Liver (tissue), 3 donors: ENCODE measurements around the gene MST1.

ENCODE experiments used
- CTCF ChIP-seq: fragments of 150-350 bp; IDR thresholded peaks from 2 replicates; pipeline ENCODE4 v1.5.1; 2017; ENCODE audit warnings: improper control_type of control experiment, low read depth, low read length; ENCODE audit not compliant: missing input control
- EGR1 ChIP-seq, 2 donors: IDR thresholded peaks; 2 replicates each; pipeline ENCODE4 v1.6.1; 2016 to 2018; ENCODE audit warnings: antibody characterized with exemption in 2 of 2, low read depth in 2 of 2
- GABPA ChIP-seq, 2 donors: IDR thresholded peaks in 1 of 2; conservative IDR thresholded peaks in 1 of 2; 2 replicates each; pipeline ENCODE4 v1.6.1; 2016; ENCODE audit warnings: antibody characterized with exemption in 2 of 2, mild to moderate bottlenecking in 1 of 2, moderate library complexity in 1 of 2
- YY1 ChIP-seq: IDR thresholded peaks from 2 replicates; pipeline ENCODE4 v1.6.1; 2016; ENCODE audit warnings: antibody characterized with exemption, mild to moderate bottlenecking
- donor health status: healthy.
- donor health status: healthy.

GRCh38 chr3:49711489-49711888 lies 22.2 kb upstream of the MST1 start:
- TF ChIP-seq EGR1 (IDR thresholded peaks at IDR 0.05; ENCODE audit: low read depth in 2 of 2): no peak
- no peak for TF ChIP-seq CTCF
- no peak for TF ChIP-seq YY1
- no peak for TF ChIP-seq GABPA (IDR thresholded peaks at IDR 0.05 in 1 of 2, conservative IDR thresholded peaks at IDR 0.05 in 1 of 2)
